Non-pigmented ciliary epithelial cell (primary cell): ENCODE measurements around the gene APOL4.
"Not testable (repeated sequence)": the region's sequence is repeated elsewhere in the genome, so short reads cannot be mapped to it uniquely, and the experiment has no call there.

Experiments used
- DNase-seq: peaks from one replicate; pipeline ENCODE4 v3.0.0-alpha.2; 2010; ENCODE audit warnings: low read depth

APOL4 gene

GRCh38 chr22:36231051-36231450 is 29.4 kb upstream of the APOL4 start:
- not testable (repeated sequence) for DNase-seq

GRCh38 chr22:36229649-36230048 is 28.0 kb upstream of the APOL4 start:
- not testable (repeated sequence) for DNase-seq

GRCh38 chr22:36228944-36229343 is 27.3 kb upstream of the APOL4 start:
- no peak for DNase-seq

- not testable (repeated sequence) for DNase-seq
Measured at GRCh38 chr22:36228369-36228768, 26.8 kb upstream of the APOL4 start.

GRCh38 chr22:36227806-36228205 is 26.2 kb upstream of the APOL4 start:
- no peak for DNase-seq

GRCh38 chr22:36227396-36227795 is 25.8 kb upstream of the APOL4 start:
- no peak for DNase-seq

- DNase-seq = no peak
Measured at GRCh38 chr22:36226189-36226588, 24.6 kb upstream of the APOL4 start.

- DNase-seq = no peak
Measured at GRCh38 chr22:36225333-36225922, 23.8 kb upstream of the APOL4 start.

GRCh38 chr22:36224245-36224644 is 22.6 kb upstream of the APOL4 start:
- no peak for DNase-seq

GRCh38 chr22:36223504-36223903 is 21.9 kb upstream of the APOL4 start:
- no peak for DNase-seq

GRCh38 chr22:36222887-36223450 is 21.4 kb upstream of the APOL4 start:
- DNase-seq = no peak

GRCh38 chr22:36221799-36222751 is 20.5 kb upstream of the APOL4 start:
- DNase-seq = no peak

- DNase-seq = no peak
Measured at GRCh38 chr22:36220451-36220921, 18.9 kb upstream of the APOL4 start.

GRCh38 chr22:36218648-36219193 is 17.1 kb upstream of the APOL4 start:
- no peak for DNase-seq

GRCh38 chr22:36215981-36216380 is 14.4 kb upstream of the APOL4 start:
- DNase-seq = no peak

GRCh38 chr22:36213586-36213985 is 12.0 kb upstream of the APOL4 start:
- DNase-seq = no peak

GRCh38 chr22:36212901-36213300 is 11.3 kb upstream of the APOL4 start:
- DNase-seq = no peak

- peak; percentile 18 for DNase-seq
Measured at GRCh38 chr22:36211237-36211861, 9.7 kb upstream of the APOL4 start.

- no peak for DNase-seq
Measured at GRCh38 chr22:36210224-36210623, 8.6 kb upstream of the APOL4 start.

GRCh38 chr22:36209488-36209908 is 7.9 kb upstream of the APOL4 start:
- not testable (repeated sequence) for DNase-seq

- DNase-seq = no peak
Measured at GRCh38 chr22:36208914-36209313, 7.3 kb upstream of the APOL4 start.

GRCh38 chr22:36208162-36208765 is 6.7 kb upstream of the APOL4 start:
- DNase-seq = no peak
